Neuronal stem cell (in vitro differentiated cells): ENCODE results near the gene EN2.

Experiments used
- DNase-seq: peaks from one replicate; pipeline ENCODE4 v3.0.0-alpha.2; 2013; ENCODE audit warnings: low spot score
- H2AFZ ChIP-seq: one replicate; pipeline ENCODE4 v1.6.1; 2013; ENCODE audit warnings: mild to moderate bottlenecking, low read length, inconsistent platforms
- H2AK5ac ChIP-seq: 2 replicates; pipeline ENCODE4 v1.6.1; 2013; ENCODE audit warnings: low read depth, mild to moderate bottlenecking, inconsistent platforms, low read length, moderate library complexity, mixed read lengths
- H2BK120ac ChIP-seq: 2 replicates; pipeline ENCODE4 v1.6.1; 2013; ENCODE audit warnings: low read depth, mild to moderate bottlenecking, inconsistent platforms, low read length, moderate library complexity, mixed read lengths
- H2BK12ac ChIP-seq: one replicate; pipeline ENCODE4 v1.6.1; 2013; ENCODE audit warnings: low read length, inconsistent platforms
- H2BK15ac ChIP-seq: 2 replicates; pipeline ENCODE4 v1.6.1; 2013; ENCODE audit warnings: mild to moderate bottlenecking, low read length, inconsistent platforms, mixed read lengths
- H2BK5ac ChIP-seq: one replicate; pipeline ENCODE4 v1.6.1; 2013; ENCODE audit warnings: inconsistent platforms, mild to moderate bottlenecking, low read length, moderate library complexity
- H3K14ac ChIP-seq: one replicate; pipeline ENCODE4 v1.6.1; 2013; ENCODE audit warnings: low read length, inconsistent platforms
- H3K18ac ChIP-seq: 2 replicates; pipeline ENCODE4 v1.6.1; 2013; ENCODE audit warnings: low read length, inconsistent platforms
- H3K23ac ChIP-seq: 2 replicates; pipeline ENCODE4 v1.6.1; 2013; ENCODE audit warnings: low read depth, mild to moderate bottlenecking, mixed read lengths, low read length, inconsistent platforms; ENCODE audit not compliant: poor library complexity
- H3K27ac ChIP-seq: replicated peaks from 3 replicates; pipeline ENCODE4 v1.5.1; 2013; ENCODE audit warnings: low read length, inconsistent platforms
- H3K27me3 ChIP-seq, 3 experiments: 2 replicates each; pipeline ENCODE4 v1.6.1; 2013; ENCODE audit warnings: low read length in 3 of 3, mild to moderate bottlenecking in 2 of 3, inconsistent platforms in 1 of 3, low read depth in 1 of 3, mixed read lengths in 1 of 3, moderate library complexity in 1 of 3; ENCODE audit not compliant: control insufficient read depth in 3 of 3, insufficient read depth in 3 of 3
- H3K36me3 ChIP-seq, 2 donors: replicated peaks in 1 of 2; 2 replicates each; pipeline ENCODE4 v1.6.1; 2013; ENCODE audit warnings: low read length in 2 of 2; ENCODE audit not compliant: control insufficient read depth in 2 of 2, insufficient read depth in 2 of 2
- H3K4ac ChIP-seq: 2 replicates; pipeline ENCODE4 v1.6.1; 2013; ENCODE audit warnings: inconsistent platforms, mild to moderate bottlenecking, low read length, moderate library complexity
- H3K4me1 ChIP-seq, 2 donors: 1 replicate in 1 of 2; 2 replicates in 1 of 2; pipeline ENCODE4 v1.6.1; 2013; ENCODE audit warnings: low read length in 2 of 2, low read depth in 1 of 2; ENCODE audit not compliant: control insufficient read depth in 2 of 2, insufficient read depth in 1 of 2
- H3K4me2 ChIP-seq: one replicate; pipeline ENCODE4 v1.6.1; 2013; ENCODE audit warnings: mild to moderate bottlenecking, low read length, inconsistent platforms; ENCODE audit not compliant: insufficient read depth, poor library complexity, severe bottlenecking
- H3K4me3 ChIP-seq, 2 donors: 2 replicates each; pipeline ENCODE4 v1.5.1; 2013; ENCODE audit warnings: low read length in 2 of 2, mild to moderate bottlenecking in 2 of 2, inconsistent platforms in 1 of 2, moderate library complexity in 1 of 2
- H3K79me1 ChIP-seq: one replicate; pipeline ENCODE4 v1.6.1; 2013; ENCODE audit warnings: low read depth, mild to moderate bottlenecking, inconsistent platforms, low read length, moderate library complexity
- H3K9ac ChIP-seq: one replicate; pipeline ENCODE4 v1.6.1; 2013; ENCODE audit warnings: mild to moderate bottlenecking, low read depth, low read length, inconsistent platforms; ENCODE audit not compliant: poor library complexity
- H3K9me3 ChIP-seq, 2 donors: replicated peaks in 1 of 2; 2 replicates each; pipeline versions ENCODE3 to v1.6.1; 2013; ENCODE audit warnings: low read length in 2 of 2, mild to moderate bottlenecking in 2 of 2, inconsistent platforms in 1 of 2, low read depth in 1 of 2, mixed read lengths in 1 of 2, moderate library complexity in 1 of 2; ENCODE audit not compliant: control insufficient read depth in 2 of 2, insufficient read depth in 1 of 2
- H4K8ac ChIP-seq: one replicate; pipeline ENCODE4 v1.6.1; 2013; ENCODE audit warnings: low read depth, mild to moderate bottlenecking, inconsistent platforms, low read length, moderate library complexity
- H4K91ac ChIP-seq: one replicate; pipeline ENCODE4 v1.6.1; 2013; ENCODE audit warnings: low read length, low read depth, mild to moderate bottlenecking, inconsistent platforms; ENCODE audit not compliant: poor library complexity
- WGBS, 2 donors: extraction: QIAGEN DNeasy Blood & Tissue Kit; methylation state at CpG; one replicate each; pipeline ENCODE4 v1.1.7; 2013; ENCODE audit warnings: missing lambda C conversion rate in 2 of 2, mixed read lengths in 1 of 2; ENCODE audit not compliant: insufficient read length in 2 of 2, insufficient replicate concordance in 1 of 2; ENCODE audit errors: extremely low coverage in 2 of 2; 5-methylcytosine and 5-hydroxymethylcytosine counted together

The EN2 gene

DNA sequence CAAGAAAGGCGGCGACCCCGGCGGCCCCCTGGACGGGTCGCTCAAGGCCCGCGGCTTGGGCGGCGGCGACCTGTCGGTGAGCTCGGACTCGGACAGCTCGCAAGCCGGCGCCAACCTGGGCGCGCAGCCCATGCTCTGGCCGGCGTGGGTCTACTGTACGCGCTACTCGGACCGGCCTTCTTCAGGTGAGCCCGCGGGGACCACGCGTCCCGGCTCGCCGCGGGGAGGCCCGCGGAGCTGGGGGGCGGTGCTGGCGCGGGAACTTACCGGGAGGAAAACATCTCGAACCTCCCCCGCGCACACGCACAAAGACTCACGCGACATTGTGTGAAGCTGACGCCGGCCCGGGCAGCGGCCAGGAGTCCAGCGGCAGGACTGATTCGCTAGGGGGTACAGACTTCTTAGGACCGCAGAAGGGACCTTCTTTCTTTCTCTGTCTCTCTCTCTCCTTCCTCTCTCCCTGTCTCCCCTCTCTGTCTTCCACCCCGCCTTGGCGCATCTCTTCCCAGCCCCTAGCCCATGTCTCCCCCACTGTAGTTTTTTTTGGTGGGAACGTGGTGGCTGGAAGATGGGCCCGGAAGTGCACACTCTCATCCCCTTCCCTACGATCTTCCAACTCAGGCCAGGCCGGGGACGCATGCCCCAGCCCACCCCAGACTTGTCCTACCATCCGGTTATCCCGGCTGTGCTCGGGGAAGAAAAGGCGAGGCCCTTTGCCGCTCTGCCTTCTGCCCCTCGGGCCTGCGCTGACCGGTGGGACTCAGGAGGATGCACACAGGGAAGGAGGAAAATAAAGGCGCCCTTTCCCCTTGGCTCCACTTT is 1.2 kb downstream of the EN2 start:
- H4K91ac ChIP-seq = no peak overlapping the region
- no peak overlapping the region for H3K14ac ChIP-seq
- peaks cover 27 to 97% (median 89%) of the 10 kb centered on the region in 3 experiments for H3K27me3 ChIP-seq
- H3K4me3 ChIP-seq = peak overlapping the region in 1 of 2 donors; percentile 70
- H3K9me3 ChIP-seq = peaks cover 0 to 10% of the 10 kb centered on the region in 2 donors
- H4K8ac ChIP-seq = peak overlapping the region; percentile 0
- peak overlapping the region; percentile 44 for H3K9ac ChIP-seq
- DNase-seq = no peak
- H3K79me1 ChIP-seq = no peaks in the 10 kb centered on the region
- H3K23ac ChIP-seq = no peak overlapping the region
- H2BK120ac ChIP-seq = no peak overlapping the region
- no peak overlapping the region for H3K18ac ChIP-seq
- no peak overlapping the region for H2BK12ac ChIP-seq
- peaks cover 0 to 50% of the 10 kb centered on the region in 2 donors for H3K4me1 ChIP-seq
- WGBS, 2 donors = no CpG with 5 or more reads among the region's 68 CpGs
- no peak overlapping the region for H3K4ac ChIP-seq
- peak overlapping the region; percentile 11 for H3K4me2 ChIP-seq
- H2AFZ ChIP-seq = peak overlapping the region; percentile 49
- H3K27ac ChIP-seq = no peak overlapping the region
- H2AK5ac ChIP-seq = no peak overlapping the region
- no peak overlapping the region for H2BK5ac ChIP-seq
- peaks cover 0 to 54% of the 10 kb centered on the region in 2 donors for H3K36me3 ChIP-seq
- H2BK15ac ChIP-seq = no peak overlapping the region

DNA sequence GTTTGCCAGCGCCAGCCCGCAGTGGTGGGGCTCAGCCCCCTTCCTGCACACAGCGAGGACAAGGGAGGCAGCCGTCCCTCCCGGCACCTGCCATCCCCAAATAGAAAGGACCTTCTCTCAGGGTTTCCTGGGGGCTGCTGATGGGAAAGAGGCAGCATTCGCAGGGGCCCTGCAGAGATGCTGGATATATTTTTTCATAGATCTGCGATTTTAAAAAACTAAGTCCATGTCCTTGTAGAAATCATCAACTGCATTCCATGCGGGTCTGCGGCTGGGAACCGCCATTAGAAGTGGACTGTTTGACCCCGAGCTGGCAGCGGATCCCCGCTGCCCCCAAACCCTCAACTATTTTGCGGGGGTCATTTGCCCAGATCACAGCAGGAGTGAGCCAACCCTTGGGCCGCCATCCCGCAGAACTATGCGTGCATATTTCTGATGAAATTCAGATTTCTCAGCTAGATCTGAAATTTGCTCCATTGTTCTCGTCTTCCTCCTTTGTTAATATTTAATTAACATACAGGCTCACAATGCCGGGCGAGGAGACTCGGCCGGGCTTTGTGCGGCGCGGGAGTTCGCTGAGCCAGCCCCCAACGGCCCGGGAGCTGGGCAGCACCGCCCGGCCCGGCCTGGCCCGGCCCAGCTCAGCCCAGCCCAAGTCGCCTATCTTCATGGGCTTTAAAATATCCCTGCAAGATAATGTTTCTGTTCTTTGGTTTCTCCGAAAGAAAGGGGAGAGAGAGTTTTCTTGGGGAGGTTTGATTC is 2.0 kb downstream of the EN2 start:
- H2AK5ac ChIP-seq = no peak overlapping the region
- no peak overlapping the region for H3K23ac ChIP-seq
- no peak overlapping the region for H4K8ac ChIP-seq
- H2BK15ac ChIP-seq = no peak overlapping the region
- H3K18ac ChIP-seq = no peak overlapping the region
- no peak overlapping the region for H3K14ac ChIP-seq
- no peak overlapping the region for H2BK120ac ChIP-seq
- H3K27ac ChIP-seq = no peak overlapping the region
- H3K79me1 ChIP-seq = no peaks in the 10 kb centered on the region
- DNase-seq = no peak
- no peak overlapping the region for H2BK12ac ChIP-seq
- peaks cover 0 to 10% of the 10 kb centered on the region in 2 donors for H3K9me3 ChIP-seq
- H3K4me3 ChIP-seq = peak overlapping the region in 1 of 2 donors; percentile 70
- no peak overlapping the region for H3K4me2 ChIP-seq
- no peak overlapping the region for H3K4ac ChIP-seq
- H3K27me3 ChIP-seq = peaks cover 19 to 94% (median 85%) of the 10 kb centered on the region in 3 experiments
- no CpG with 5 or more reads among the region's 34 CpGs for WGBS, 2 donors
- H2AFZ ChIP-seq = peak overlapping the region; percentile 49
- H2BK5ac ChIP-seq = no peak overlapping the region
- H3K9ac ChIP-seq = no peak overlapping the region
- H3K36me3 ChIP-seq = peaks cover 0 to 62% of the 10 kb centered on the region in 2 donors
- peaks cover 0 to 54% of the 10 kb centered on the region in 2 donors for H3K4me1 ChIP-seq
- no peak overlapping the region for H4K91ac ChIP-seq

DNA sequence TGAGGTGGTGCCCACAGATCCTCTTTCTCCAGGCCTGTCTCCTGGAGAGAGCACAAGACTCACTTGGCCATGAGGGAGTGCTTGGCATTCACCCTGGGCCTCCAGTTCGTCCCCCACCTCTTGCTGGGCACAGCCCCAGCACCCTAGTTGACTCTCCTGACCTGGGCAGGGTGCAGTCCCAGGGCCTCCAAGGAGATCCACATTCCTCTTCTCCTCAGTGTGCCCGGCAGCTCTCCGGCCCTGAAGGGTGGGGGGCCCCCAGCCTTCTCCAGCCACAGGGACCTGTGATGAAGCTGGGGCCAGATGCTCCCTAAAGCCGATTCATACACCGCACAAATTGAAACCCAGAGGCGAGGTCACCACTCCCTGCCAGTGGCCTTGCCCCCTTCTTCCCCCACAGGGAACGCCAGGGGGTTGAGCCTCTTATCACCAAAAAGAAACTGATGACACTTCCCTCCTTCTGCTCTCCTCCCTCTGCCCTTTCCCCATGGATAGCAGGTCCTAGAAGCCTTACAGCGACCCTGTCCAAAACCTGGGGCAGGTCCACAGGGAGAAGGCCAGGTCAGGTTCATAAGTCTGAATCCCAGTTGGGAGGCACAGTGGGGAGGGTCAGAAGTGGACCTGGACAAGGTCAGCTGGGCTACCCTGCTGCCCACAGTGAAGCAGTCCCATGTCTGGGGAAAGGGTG is 3.1 kb downstream of the EN2 start:
- Histone ChIP-seq H2BK5ac (no peak overlapping the region), H3K36me3 (peaks cover 0 to 74% of the 10 kb centered on the region in 2 donors), H2BK120ac (peak overlapping the region; percentile 2), H3K14ac (no peak overlapping the region), H3K4me2 (no peak overlapping the region), H3K23ac (peak overlapping the region; percentile 52), H3K9me3 (peaks cover 0 to 8% of the 10 kb centered on the region in 2 donors), H3K9ac (peak overlapping the region; percentile 44), H2AK5ac (peak overlapping the region; percentile 46), H3K18ac (peak overlapping the region; percentile 28), H2BK12ac (no peak overlapping the region), H3K27me3 (peaks cover 7 to 94% (median 85%) of the 10 kb centered on the region in 3 experiments), H3K27ac (no peak overlapping the region), H3K4ac (no peak overlapping the region), H3K4me3 (peak overlapping the region in 1 of 2 donors; percentile 70), H4K8ac (no peak overlapping the region), H4K91ac (no peak overlapping the region), H3K79me1 (no peaks in the 10 kb centered on the region), H2AFZ (no peak overlapping the region), H2BK15ac (no peak overlapping the region), H3K4me1 (peaks cover 0 to 53% of the 10 kb centered on the region in 2 donors)
- no peak for DNase-seq
- WGBS, 2 donors = no CpG with 5 or more reads among the region's 8 CpGs
